SU-DHL-6 (cell line): ENCODE data around the gene LSM14B.

Experiments
- CTCF ChIP-seq: fragments of 200-600 bp; sonication (generic); IDR thresholded peaks from one replicate; pipeline ENCODE4 v1.5.1; 2017; ENCODE audit warnings: antibody characterized with exemption, mild to moderate bottlenecking, low read length, moderate library complexity; ENCODE audit not compliant: insufficient read depth, poor library complexity, severe bottlenecking
- EZH2phosphoT487 ChIP-seq: fragments of 200-600 bp; sonication (generic), shearing (Covaris generic); conservative IDR thresholded peaks from 2 replicates; pipeline ENCODE4 v1.6.1; 2018; ENCODE audit warnings: mild to moderate bottlenecking, antibody characterized with exemption, low read length, moderate library complexity, mixed read lengths

GRCh38 chr20:62167474-62167873, 45.2 kb downstream of the LSM14B start:
- TF ChIP-seq CTCF (no peak), EZH2phosphoT487 (no peak)
